NCI-H2227 treated with DMSO at 0.1 percent for 48 hours (cell line): Measurements from ENCODE around the gene ZNF474.

ENCODE experiments used
- DNase-seq: peaks from one replicate; lab custom pipeline; 2025; lab: John Stamatoyannopoulos, UW

The ZNF474 gene

DNA sequence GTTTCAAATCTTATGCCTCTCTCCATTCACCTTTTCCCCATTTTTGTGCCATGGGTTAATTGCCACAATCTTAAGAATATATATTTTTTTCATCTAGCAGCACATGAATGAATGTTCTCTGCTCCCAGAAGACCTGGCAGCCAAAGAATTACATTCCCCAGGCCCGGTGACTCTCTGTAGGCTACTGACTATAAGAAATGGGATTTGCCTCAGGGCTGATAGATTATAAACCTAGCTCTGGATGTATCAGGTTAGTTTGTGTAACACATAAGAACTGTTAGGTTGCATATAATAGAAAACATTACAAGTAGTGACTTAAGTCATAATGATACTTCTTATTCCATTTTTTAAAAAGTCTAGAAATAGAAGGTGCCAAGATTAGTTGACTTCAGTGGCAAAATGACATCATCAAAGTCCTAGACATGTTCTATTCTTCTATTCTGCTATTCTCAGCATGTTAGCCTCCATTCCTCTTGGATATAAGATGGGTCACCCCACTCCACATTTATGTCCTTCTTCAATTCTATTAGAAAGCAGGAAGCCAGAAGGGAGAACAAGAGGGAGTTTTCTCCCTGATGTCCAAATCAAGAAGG lies 10.9 kb upstream of the ZNF474 start:
- DNase-seq: no peak

DNA sequence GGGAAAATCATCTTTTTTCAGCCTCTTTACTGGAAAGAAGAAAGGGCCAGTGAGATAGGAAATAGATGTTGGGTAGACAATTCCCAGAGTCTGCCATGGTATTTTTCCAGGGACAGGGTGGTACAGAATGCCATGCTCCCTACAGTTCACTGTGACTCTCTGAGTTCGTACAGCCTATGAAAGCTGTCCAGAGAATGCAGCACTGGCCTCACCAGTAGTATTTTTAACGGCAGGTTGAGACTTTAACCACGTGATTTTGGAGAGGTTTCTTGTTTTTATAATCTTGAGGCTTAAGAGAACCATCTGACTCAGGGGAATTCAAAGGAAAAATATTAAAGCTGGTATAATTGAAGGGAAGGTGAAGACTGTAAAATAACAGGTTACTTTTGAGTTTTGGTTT lies 10.1 kb upstream of the ZNF474 start:
- DNase-seq: no peak

DNA sequence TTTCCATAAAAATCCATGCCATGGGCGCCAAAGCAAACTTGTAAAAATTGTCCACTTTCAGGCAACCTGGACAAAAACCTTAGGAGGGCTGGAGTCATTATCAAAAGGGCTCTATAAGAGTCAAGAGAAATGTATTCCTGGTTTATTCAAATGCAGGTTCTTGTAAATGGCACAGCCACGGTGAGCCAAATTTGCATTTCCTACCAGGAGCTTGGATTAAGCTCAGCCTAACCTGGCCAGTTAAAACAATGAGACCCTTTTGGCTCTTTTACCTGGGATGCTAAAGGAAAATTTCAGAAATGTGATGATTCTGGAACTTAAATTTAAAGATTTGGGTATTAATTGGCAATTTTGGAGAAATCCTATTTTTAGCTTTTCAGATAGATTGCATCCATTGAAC lies 8.9 kb upstream of the ZNF474 start:
- DNase-seq: no peak

DNA sequence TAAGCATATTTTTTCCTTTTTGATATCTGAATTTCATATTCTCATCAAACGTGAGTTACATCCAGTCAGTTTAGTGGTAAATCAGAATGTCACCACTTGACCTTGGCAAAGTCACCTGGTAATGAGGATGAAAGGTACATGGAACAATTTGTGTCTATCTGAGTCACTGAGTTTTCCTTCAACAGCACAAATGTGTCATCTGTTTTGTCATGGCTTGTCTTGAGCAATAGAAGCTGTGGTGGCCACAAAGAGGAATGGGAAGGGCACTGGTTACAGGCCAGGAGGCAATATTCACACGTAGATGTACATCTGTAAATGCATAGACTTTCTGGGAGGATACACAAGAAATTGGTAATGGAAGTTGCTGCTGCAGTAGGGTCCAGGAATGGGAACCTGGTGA lies 8.4 kb upstream of the ZNF474 start:
- DNase-seq: no peak

DNA sequence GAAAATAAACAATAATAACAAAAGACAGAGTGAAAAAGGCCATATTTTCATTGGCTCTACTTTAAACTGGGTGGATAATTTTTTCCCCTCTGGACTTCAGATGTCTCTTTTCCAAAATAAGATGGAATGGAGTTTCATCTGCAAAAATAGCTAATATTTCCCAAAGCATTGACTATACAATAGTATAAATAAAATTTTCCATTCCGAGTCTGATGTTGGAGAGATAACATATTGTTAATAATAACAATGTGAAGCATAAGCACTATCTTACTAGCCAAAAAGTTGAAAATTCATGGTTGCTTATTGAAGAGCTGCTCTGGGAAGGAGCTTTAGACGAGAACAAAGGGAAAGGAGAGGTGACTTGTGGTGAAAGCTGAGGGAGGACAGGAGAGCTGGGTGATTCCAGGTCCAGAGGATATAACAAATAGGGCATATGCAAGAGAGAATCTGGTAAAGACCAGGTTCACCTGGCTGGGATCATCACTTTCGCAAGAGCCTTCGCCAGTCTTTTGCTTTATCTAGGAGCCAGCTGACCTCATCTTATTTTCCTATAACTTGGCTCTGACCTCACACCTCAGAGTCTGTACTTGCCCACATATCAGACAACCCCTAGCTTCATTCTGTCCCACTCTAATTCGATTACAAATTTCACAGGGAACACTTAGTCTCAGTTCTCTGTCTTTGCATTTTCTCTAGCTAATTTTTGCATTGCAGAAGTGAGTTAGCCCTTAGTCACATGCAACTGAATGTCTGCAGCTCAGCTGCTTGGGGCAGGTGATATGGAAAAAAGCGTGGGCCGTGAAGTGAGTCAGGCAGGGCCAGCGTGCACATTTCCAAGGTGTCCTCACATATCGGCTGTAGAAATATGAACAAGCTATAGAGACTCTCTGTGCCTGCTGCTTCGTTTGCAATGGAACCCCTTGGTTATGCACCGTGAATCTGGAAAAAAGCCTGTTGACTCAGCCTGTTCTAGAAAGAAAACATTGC lies 7.6 kb upstream of the ZNF474 start:
- no peak for DNase-seq

DNA sequence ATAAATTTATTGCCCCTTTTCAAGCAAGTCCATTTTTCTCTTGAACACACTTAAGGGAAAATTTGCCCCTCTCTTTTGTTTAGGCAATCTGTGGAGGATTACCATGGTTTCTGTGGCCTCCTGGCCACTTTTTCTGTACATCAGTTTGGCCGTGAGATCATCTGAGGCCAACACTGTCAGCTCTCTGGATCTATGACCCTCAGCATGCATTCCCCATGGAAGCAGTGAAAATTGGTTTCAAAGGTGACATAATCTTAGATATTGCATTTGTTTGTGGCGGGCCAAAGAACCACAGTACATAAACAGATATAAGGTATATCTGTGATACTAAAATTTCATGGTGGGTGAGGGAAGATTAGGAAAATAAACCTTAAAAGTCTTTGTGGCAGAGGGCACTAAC lies 4.6 kb upstream of the ZNF474 start:
- no peak for DNase-seq

DNA sequence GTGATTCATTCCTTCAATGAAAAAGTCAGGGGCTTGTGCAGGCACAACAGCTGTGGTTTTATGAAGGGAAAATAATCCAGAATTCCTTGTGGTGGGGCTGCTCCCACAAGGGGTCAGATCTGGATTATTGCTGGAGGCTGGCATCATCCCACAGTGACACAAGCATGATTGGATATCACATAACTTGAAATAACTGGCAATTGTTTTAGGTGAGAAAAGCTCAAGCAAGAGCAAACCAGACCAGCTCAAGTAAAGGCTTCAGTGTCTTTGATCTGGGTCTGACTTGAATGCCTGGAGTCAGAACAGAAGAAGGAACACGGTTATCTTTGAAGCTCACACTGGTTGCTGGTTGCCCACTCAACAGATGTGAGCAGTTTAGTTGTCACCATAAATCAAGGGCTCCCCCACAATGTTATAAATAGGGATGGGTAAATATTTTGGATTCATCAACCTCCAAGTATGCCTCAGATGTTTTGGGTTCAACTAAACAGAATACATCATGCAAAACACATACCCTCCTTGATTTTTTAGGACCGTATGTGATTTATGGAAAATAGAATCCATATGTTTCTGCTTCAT lies 3.1 kb upstream of the ZNF474 start:
- no peak for DNase-seq

DNA sequence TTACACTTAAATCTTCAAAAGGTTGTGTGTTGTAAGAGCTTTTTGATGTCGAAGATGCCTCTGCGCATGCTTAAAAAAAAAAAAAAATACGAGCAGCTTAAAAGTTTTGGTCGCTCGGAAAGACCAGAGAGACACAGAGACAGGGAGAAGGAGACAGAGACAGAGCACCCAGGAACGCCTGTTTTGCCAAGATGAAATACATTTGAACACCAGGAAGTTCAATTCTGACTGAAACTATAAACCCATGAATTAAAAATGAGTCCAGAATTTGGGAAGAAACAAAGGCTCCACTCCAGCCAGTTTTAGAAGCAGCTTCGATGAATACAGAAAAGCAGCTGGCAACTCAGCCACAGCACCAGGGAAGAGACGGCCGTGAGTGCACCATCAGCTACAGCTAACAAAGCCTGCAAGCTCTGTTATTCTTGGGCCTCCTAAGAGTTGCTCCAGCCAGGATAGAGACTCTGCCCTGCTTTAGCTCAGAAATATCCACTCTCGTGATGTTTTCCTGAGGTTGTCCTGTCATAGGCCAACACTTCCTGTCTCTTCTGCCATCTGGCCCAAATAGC lies 2.5 kb upstream of the ZNF474 start:
- no peak for DNase-seq

DNA sequence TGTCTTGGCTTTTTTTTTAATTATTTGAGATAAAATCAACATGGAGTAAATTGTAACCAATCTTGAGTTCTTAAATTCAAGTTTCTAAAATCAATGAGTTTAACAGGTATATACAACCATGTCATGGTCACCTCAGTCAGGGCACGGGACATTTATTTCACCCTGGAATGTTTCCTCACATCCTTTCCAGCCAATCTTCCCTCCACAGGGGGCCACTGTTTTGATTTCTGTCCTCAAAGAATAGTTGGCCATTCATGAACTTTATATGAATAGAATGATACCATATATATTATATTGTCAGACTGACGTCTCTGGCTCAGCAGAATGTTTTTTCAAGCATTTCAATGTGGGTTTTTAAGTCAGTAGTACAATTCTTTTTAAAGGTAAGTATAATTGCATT lies 806 bp downstream of the ZNF474 start:
- no peak for DNase-seq

DNA sequence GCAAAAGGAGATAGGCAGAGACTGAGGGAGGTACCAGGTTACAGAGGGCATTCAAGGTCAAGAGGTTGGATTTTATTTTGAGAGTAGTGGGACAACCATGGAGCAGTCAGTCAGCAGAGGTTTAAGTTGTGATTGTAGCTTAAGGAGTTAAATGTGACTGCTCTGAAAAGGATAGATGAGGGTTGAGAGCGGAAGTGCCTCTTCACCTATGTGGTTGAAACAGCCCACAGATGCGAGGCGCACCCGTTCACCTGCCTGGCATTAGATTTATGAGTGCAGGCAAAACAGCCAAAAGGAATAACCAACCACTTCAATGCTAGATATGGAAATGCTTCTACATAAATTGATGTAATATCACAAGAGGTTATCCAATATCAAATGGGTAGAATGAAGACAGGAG lies 8.4 kb downstream of the ZNF474 start:
- no peak for DNase-seq

DNA sequence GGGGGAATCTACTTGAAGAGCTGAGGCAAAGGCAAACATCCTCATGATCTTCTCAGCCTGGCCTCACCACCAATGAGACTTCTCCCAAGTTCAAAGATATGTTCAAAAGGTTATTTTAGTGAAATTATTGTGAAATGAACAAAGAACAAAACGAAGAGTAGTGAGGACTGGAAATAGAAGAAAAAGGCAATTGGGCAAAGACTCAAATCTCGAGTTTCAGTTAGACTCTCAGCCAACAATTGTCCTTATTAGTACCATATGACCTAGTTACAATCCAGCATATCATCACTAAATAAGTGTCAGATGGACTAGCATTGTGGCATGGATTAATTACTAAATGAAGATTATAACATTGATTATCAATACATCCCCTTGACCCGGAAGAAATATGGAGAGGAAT lies 9.0 kb downstream of the ZNF474 start:
- DNase-seq: no peak

DNA sequence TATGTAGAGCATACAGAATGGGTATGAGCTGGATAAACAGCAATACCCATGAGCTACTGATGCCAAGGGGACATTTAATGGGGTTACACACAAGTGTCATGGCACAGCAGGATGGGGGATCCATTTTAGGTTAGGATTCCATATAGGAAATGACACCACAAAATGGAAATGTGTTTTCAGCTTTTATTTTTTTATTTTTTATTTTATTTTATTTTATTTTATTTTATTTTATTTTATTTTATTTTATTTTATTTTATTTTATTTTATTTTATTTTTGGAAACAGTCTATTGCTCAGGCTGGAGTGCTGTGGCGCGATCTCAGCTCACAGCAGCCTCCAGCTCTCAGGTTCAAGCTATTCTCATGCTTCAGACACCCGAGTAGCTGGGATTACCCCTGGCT lies 11.6 kb downstream of the ZNF474 start:
- no peak for DNase-seq

DNA sequence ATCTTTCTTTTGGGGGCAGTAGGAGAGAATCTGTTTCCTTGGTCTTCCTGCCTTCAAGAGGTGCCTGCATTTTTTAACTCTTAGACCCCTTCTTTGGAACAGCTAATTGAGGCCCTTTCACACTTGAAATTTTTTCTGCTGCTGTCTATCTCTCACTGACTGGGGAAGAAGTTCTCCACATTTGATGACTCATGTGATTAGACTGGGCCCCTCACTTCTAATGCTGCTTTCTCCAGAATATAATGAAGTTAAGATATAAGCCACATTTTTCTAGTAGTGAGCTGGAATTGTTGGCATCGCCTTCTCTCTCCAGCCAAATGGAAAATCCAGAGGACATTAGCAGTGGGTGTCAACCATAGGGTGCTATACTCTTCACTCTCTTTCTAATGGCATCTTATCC lies 12.4 kb downstream of the ZNF474 start:
- DNase-seq: no peak

DNA sequence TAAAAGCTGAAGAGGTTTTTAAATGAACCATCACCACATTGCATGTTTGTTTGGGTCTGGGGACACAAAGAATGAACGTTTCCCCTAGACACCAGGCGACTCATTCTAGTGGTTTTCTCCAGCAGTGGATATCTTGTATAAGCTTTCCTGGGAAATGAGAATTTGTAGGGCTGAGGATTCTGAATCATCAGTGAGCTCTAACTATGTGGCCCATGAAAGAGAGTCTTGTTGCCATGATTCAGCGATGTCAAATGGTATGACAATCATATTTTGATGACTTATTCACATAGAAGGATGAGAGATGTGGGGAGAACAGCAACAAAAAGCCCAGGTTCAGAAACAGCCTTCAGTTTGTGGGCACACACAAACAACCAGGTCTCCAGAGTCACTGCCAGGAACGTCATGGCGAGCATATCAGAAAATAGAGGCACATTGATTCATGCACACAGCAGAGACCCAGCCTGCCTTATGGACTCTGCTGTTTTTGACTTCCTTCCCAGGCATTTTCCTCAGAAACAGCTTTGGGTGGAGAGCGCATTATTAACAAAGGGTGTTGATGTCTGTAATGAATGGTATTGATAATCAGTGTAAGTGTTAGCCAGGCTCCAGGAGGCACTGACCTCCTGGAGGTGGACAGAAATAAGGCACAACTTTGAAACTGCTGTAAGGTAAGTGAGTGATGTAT lies 13.3 kb downstream of the ZNF474 start:
- DNase-seq: no peak

DNA sequence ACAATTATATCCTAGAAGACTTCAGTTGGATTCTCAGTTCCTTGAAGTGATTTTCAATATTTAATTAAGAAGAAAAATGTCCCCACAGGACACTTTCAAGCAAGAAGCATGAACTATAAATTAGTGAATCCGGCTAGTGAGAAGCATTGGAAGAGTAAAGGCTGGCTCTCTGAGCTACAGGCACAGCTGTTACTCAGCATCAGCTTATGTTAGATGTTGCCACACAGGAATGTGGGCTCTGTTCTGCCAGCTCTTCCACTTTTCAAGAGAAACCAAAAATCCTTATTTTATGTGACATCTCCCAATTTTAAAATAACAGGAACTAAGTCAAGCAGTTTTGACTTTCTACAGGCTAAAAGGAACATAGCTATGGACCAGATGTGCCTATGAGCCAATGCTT lies 14.9 kb downstream of the ZNF474 start:
- no peak for DNase-seq

DNA sequence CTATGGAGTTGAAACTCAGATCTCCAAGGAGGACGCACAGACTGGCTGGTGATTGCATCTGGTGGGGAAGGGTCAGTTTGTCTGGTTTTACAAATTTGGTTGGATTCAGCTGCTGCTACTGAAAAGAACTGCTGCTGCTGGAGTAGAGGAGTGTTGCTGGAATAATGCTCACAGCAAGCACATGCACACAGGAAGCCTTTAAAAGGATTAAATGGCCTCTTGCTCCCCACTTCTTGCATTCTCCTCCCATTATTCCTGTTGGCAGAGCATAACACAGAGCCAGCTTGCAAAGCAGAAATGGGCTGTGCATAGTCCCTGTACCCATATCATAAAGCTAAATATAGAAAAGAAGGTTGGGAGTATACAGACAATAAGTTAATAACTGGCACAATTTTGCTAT lies 16.6 kb downstream of the ZNF474 start:
- peak; percentile 8 for DNase-seq

DNA sequence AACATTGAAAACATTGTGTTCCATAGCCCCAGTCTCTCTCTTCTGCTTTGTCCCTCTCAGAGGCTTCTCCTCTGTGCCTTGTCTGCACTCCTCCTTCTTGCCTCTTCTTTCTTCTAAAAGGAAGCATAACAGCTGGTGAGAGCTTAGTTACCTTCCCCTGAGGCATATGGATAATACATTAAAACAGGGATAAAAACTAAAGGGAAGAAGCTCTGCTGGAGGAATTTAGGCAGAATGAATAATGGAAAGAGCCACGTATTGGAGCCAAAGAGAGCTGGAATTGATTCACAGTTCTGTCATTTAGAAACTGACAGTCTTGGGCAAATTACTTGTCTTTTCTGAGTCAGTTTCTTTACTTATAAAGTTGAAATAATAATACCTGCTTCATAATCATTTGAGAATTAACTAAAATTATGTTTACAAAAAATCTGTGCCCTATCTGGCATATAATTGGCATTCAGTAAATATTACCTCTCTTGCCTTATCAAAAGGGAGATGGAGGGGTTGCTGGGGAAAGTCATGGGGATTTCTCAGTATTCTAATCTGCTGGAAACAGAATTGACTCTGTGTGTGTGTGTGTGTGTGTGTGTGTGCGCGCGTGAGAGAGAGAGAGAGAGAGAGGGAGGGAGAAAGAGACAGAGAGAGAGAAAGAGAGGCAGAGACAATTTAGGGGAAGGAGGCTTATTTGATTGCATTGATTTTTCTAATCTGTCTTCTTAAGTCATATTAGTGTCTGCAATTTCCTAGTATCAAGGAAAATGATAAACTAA lies 20.2 kb downstream of the ZNF474 start:
- no peak for DNase-seq

DNA sequence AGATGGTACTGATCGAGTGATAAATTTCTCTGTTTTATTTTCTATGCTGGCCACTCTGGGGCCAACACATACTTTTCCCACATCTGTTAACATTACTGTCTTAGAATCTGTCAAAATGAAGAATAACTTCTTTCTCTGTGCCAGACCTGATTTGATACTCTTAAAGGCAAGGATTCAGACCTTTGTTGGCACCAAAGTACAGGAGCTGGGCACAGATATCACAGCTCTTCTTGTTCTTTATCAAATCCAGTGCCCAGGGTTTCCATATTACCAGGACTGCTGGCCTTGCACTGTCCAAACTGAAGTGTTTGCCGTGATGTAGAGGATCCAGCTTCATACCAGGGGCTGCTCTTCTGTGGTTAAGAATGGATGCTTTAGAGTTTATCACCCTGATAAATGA lies 20.9 kb downstream of the ZNF474 start:
- peak; percentile 1 for DNase-seq

DNA sequence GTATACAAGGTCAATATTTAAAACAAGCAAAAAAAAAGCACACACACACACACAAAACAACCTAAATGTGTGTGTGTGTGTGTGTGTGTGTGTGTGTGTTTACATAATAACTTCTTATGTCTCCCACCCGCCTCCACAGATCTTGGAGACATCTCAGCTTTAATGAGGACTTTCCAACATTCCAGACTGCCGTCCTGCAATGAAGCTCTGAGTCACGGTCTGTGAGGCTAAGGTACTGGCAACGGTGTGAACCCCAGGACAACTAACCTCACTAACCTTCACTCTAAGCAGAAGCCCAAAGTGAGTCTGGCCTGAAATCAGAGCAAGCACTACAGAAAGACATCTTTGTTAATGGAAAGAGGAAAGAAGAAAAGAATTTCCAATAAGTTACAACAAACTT lies 22.3 kb downstream of the ZNF474 start:
- no peak for DNase-seq

DNA sequence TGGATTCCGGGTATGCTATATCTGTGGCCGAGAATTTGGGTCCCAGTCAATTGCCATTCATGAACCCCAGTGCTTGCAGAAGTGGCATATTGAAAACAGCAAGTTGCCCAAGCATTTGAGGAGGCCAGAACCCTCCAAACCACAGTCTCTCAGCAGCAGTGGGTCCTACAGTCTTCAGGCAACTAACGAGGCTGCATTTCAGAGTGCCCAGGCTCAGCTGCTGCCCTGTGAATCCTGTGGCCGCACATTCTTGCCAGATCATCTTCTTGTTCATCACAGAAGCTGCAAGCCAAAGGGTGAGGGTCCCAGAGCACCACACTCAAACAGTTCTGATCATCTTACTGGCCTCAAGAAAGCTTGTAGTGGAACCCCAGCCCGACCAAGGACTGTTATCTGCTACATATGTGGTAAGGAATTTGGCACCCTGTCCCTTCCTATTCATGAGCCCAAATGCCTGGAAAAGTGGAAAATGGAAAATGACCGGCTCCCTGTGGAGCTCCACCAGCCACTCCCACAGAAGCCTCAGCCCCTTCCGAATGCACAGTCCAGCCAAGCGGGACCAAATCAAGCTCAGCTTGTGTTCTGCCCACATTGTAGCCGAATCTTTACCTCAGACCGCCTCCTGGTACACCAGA lies 23.0 kb downstream of the ZNF474 start:
- no peak for DNase-seq

DNA sequence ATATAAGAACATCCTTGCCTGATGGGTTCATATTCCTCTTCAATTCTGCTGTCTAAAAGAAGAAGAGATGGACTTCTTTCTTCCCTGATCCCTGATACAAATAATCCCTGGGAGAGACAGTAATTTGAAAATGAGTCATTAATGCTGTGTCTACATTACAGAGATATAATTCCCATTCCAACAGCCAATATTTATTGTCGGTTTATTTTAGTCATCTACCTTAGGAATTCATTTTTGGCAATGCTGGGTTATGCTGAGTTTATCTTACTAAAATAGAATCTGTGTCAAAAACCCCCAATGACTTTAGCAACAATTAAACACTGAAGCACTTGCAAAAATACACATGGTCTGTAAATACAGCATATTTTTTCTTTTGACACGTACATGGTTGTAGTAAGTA lies 23.9 kb downstream of the ZNF474 start:
- DNase-seq: no peak
